NK-92 treated with Interleukin-12 subunit alpha and Interleukin-12 subunit beta, amount 100 ng/mL, for 24 hours (cell line): ENCODE data around the gene WDR46.

Experiments
- DNase-seq: peaks from one replicate; lab custom pipeline; 2025; lab: John Stamatoyannopoulos, UW

The WDR46 gene, protein sequence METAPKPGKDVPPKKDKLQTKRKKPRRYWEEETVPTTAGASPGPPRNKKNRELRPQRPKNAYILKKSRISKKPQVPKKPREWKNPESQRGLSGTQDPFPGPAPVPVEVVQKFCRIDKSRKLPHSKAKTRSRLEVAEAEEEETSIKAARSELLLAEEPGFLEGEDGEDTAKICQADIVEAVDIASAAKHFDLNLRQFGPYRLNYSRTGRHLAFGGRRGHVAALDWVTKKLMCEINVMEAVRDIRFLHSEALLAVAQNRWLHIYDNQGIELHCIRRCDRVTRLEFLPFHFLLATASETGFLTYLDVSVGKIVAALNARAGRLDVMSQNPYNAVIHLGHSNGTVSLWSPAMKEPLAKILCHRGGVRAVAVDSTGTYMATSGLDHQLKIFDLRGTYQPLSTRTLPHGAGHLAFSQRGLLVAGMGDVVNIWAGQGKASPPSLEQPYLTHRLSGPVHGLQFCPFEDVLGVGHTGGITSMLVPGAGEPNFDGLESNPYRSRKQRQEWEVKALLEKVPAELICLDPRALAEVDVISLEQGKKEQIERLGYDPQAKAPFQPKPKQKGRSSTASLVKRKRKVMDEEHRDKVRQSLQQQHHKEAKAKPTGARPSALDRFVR

DNA sequence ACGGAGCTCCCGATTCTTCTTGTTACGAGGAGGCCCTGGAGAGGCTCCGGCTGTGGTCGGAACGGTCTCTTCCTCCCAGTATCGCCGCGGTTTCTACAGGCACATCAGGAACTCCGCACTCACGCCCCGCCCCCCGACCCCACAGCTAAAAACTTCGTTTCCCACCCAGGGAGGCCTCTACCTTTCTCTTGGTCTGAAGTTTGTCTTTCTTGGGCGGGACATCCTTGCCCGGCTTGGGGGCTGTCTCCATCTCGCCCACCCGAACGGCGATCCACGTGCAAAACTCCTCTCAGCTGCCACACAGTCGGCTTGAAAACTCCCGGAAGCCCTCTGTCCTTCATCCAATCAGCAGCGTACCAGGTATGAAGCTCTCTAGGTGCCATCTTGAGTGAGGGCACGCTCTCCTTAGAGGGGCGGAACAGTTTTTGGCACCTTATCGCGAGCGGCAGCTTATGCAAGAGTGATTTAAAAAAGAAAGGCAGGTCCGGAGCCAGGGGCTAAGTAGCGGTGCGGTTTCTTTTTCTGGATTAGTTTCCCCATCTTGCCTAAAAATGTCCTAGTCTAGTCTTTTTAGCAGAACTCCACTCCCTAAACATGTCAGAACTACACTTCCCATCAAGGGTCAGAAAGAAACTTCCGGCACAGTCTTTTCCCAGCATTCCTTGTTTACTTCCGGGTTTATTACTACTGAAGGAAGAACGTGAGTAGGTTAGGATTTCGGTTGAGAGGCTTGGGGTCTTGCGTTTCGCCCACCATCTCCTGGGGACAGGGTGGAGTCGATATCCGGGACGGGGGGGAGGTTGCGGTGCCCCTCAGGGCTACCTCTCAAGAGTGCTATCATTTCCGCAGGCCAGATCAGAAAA lies at the start of gene WDR46, which contains the start of gene PFDN6:
Gene WDR46 (minus strand): TSS at position 319 of the 863 bp plus-strand sequence. CDS start 69 bp downstream, at position 250.
Gene PFDN6 (plus strand): TSS at position 681 of the 863 bp plus-strand sequence. CDS start 256 bp downstream, outside the sequence.
- peak; percentile 66 for DNase-seq

DNA sequence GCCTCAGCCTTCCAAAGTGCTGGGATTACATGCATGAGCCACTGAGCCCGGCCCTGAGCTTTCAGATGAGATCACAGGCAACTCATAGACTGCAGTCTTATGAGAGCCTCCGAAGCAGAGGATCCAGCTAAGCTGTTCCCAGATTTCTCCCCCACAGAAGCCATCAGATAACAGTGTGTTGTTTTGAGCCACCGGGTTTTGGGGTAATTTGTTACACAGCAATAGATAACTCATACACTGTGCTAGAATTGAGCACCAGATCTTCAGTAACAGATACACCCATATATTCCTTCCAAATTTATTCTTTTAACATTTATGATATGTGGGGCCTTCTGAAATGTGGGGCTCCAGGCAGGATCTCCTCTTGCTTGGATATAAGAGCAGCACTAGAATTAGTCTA lies 47.5 kb upstream of the WDR46 start:
- no peak for DNase-seq

DNA sequence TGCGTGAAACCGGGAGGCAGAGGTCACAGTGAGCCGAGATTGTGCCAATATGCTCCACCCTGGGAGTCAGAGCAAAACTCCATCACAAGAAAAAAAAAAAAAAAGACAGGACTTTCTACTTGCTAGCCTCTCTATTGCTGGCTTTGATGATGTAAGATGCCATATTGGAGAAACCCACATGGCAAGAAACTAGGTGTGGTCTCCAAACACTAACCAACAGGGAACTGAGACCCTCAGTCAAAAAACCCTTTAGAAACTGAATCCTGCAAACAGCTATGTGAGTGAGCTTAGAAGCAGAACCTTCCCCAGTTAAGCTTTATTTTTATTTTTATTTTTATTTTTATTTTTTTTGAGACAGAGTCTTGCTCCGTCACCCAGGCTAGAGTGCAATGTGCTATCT lies 46.9 kb upstream of the WDR46 start:
- DNase-seq = no peak

DNA sequence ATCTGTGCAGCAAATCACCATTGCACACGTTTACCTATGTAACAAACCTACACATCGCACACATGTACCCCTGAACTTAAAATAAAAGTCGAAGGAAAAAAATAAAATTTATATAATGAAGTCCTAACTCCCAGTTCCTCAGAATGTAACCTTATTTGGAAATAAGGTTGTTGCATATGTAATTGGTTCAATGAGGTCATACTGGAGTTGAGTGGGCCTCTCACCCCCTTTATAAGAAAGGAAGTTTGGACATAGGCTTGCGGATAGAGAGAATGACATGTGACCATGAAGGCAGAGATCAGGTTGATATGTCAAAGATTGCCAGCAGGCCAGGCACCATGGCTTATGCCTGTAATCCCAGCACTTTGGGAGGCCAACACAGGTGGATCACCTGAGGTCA lies 44.6 kb upstream of the WDR46 start:
- no peak for DNase-seq

DNA sequence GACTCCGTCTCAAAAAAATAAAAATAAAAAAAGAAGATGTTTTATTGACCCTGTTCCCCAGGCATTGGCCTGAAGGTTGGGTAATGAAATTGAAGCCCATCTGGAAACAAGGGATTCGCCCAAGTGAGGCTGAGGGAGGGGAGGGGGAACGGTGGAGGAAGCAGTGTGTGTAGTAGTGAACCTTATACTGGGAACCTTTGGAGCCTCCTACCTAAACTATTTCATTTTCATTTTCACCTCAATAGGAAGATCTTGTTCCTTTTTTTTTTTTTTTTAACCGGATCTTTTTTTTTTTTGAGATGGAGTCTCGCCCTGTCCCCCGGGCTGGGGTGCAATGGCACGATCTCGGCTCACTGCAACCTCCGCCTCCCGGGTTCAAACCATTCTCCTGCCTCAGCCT lies 41.7 kb upstream of the WDR46 start:
- no peak for DNase-seq

DNA sequence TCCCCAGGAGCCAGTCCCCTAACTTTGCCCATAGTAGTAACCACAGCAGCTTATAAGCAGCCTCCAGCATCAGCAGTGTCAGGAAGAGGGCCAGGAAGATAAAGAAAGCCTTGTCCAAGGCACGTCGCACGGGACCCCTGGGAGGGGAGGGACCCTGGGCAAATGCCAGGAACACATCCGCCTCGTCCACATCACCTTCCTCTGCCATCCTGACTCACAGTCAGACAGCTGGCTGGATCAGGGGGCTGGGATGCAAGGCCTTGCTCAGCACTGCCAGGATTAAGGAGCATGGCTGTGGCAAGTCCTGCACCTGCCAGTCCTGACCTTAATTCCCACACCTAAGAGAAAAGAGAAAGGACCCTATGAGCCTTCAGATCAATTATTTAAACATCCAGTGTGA lies 40.0 kb upstream of the WDR46 start:
- DNase-seq = no peak

DNA sequence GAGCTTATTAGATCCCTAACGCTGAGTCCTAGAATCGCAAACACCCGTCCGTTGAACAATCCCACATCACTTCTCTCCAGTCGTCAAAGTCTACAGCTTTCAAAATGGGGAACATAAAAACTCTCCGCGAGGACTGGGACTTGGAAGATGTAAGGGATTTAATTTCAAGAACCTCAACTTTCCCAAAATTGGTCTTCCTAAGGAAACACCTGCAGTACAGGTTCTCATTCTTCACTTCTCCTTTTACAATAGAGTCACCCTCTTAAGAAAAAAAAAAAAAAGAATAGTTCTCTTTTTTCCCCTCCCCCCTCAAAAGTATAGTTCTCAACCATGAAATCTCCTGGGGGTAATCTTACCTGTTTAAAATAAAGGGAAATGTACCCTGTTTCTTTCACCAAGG lies 35.1 kb upstream of the WDR46 start:
- DNase-seq = no peak

DNA sequence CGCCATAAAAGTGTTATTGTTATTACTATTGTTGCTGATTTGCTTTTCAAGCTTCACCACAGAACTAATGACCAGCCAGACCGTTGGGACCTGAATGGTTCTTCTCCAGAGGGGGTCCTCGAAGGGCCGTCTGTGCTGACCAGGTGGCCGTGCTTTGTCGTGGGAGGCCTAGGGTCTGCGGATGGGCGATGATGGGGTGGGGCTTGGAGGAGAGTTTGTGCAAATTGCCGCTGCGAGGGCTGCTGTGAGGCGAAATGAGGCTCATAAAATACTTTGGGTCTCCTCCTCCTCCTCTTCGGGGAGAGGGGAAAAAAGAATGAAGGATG lies 34.5 kb upstream of the WDR46 start:
- no peak for DNase-seq

DNA sequence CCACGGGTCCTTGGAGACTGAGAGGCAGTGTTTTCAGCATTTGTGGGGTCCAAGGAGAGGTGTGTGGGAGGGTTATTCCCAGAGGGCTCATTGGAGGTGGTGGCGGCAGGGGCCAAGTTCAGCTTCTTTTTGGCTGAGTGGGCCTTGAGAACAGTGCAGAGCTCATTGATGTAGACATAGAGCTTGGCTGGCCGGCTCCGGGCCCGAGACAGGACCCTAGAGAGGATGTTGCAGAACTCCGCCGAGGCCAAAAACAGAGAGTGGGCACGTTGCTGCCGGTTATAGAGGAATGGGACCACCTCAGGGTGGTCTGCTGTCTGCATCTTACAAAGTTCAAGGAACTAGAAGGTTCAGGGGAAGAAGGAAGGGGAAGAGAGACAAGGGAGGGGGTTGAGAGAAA lies 32.2 kb upstream of the WDR46 start:
- no peak for DNase-seq

DNA sequence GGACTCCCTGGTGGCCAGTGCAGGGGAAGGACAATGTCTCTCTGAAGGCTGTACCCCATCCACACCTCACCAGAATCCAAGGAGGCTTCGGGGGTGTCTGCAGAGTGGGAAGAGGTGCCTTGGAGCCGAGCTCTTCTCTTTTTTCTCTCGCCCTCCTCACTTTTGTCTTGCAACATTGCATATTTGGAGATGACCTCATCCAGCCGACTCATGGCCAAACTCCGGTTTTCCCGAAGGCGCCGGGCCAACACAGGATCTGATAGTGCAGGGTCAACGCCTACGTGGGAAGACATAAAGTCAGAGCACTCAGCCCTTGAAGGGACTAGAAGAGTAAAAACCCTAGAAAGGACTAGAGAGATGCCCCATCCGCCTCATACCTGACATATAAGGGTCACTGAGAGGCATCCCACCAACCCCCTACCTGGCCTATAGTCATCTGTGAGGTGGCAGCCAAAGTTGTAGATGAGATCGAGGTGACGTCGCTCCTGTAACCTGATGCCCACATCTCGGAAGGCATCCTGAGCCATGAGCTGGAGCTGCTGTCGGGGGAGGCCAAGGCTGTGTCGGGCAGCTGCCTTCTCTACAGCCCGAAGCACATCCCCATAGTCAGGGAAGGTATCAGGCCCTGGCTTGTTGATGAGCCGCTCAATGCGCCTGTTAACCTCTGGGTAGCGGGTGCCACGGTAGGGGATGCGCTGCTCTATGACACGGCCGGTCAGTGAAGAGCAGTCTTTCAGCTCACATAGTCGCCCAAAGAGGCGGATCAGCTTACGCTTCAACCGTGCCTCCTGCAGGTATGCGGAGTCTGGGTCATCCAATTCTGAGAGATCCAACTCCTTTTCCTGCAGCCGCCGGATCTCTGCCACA lies 31.5 kb upstream of the WDR46 start:
- DNase-seq = no peak

DNA sequence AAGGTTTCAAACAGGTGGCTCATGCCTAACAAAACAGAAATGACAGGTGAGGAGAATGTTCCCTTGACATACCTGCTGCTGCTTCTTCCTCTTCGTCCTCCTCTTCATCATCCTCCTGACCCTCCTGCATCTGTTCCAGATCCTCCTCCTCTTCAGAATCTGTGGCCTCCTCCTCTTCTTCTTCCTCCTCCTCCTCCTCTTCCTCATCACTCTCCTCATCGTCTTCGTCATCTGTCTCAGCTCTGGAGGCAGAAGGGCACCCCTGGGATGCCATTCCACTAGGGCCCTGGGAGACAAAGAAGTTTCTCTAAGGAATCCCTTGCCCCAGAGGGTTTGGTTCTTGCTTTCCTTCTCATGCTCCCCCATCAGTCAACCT lies 30.9 kb upstream of the WDR46 start:
- DNase-seq = no peak

DNA sequence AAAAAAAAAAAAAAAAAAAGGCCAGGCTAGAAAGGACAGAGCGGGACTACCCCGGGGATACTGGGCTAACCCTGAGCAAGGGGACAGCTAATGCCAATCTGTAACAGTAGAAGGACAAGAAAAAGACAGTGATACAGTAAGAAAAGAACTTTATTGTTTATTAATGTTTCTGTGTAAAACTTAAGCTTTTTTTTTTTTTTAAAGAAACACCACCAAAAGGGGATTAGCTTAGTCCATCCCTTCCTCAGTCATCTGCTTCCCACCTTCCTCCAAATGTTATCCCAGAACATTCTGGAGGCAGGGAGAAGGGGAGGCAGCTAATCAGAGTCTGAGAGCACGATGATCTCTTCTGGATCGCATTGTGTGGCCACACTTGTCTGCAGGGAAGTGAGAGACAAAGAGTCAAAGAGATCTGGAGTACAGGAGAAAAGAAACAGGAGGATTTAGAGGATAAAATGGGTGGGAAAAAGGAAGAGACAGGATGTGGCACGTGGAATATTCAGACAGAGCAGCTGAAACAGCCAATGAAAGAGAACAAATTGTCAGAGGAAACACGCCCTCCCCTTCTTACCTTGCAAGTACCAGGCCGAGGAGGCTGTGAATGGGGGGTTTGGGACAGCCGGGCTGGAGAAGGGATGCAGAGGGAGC lies 29.5 kb upstream of the WDR46 start:
- DNase-seq = no peak

DNA sequence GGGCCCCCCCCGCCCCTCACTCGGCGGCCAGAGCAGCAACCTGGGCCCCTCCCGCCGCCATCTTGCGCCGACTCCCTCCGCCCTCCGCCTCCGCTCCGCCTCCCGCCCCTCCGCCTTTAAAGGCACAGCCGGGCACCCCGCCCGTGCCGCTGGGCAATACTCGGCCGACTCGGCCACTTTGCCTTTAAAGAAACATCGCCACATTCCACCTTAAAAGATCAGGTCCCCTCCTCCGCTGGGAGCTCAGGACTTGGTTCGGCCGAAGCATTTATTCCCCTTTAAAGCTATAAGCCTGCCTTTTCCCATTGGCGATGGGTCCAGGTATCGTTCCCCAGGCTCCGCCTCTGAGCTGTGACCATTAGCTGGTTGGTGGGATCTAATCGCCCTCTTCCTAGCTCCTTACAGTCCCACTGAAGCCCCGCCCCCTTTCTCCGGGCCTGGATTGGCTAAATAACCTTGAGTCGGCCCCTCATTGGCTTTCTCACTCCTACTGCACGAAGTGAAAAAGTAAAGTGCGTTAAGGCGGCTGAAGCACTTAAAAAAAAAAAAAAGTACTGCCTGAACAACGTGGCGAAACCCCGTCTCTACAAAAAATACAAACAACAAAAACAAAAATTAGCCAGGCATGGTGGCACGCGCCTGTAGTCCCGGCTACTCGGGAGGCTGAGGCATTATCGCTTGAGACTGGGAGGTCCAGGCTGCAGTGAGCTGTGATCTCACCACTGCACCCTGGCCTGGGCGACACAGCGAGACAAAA lies 28.8 kb upstream of the WDR46 start, which contains the start of gene ZBTB22:
Gene ZBTB22 (minus strand): TSS at position 76 of the 757 bp plus-strand sequence. CDS start 828 bp downstream, outside the sequence.
- DNase-seq = peak; percentile 85

DNA sequence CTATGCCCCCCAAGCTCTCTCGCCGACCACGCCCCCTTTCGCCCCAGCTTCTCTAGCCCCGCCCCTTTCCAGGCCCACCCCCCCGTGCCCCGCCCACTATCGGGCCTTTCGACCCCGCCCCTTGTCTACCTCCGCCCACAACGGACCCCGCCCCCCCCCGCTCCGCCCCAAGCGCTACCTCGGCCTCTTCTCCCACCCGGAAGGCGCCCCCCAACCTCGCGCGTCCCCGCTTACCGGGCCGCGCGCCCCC lies 28.3 kb upstream of the WDR46 start:
- no peak for DNase-seq

DNA sequence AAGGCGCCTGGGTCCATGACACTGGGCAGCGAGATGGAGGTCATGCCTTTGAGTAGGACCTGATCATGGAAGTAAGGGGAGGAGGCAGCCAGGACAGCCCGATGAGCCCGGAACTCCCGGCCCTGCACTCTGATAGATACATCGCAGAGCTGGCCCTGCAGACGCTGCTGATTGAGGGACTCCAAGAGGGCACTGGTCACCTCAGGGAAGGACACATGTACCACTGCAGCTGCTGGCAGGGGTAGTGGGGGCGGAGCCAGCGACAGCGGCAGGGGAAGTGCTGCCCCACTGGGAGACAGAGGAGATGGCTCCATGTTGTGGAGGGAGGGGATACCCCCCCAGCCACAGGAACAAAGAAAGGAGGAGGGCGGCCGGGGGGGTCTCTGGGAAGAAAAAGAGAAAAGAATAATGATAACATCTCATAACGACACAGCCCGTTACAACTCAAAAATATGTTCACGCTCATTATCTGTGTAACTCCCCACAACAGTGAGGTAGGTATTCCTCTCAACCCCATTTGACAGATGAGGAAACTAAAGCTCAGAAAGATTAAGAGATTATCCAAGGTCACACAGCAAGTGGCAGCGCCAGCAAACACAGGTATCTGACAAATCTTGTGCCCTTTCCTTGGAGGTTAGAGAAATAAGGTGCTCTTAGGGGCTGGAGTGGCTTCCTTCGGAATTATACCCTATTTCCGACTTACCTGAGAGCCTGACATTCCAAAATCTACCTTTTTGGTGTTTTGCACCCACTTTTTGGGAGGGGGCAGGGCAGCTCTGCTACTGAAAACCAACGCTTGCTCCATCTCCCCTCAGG lies 27.8 kb upstream of the WDR46 start:
- DNase-seq = no peak

DNA sequence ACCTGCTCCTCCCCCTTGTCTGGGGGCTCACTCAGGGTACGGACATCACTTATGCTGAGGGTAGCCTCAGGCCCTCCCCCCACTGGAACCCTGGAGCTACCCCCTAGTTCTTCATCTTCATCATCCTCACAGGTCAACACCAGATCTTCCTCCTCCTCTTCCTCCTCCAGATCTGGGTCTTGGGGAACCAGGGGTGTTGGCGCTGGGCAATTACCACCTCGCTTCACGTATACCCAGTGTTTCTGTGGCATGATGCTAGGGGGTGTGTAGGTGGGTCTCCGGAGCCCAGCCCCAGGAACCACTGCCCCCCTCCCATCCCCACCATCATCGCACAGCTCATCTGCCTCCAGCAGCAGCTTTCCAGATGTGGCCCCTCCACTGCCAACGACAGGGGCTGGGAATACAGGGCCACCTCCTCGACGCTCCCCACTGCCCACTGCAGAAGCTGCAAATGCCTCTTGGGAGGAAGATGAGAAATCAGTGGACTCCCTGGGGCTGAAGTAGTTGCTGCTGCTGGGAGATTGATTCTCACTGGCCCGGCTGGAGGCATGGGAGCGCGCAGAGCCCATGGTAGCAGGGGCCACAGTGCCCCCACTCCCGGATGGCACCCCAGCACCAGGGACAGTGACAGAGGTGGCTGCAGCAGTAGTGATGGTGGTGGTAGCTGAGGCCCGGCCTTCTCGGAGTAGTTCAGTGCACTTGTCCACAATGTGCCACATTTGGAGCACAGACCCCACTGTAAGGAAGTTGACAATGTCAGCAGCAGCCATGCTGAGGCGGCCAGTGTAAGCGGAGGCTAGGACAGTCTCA lies 27.0 kb upstream of the WDR46 start:
- no peak for DNase-seq

DNA sequence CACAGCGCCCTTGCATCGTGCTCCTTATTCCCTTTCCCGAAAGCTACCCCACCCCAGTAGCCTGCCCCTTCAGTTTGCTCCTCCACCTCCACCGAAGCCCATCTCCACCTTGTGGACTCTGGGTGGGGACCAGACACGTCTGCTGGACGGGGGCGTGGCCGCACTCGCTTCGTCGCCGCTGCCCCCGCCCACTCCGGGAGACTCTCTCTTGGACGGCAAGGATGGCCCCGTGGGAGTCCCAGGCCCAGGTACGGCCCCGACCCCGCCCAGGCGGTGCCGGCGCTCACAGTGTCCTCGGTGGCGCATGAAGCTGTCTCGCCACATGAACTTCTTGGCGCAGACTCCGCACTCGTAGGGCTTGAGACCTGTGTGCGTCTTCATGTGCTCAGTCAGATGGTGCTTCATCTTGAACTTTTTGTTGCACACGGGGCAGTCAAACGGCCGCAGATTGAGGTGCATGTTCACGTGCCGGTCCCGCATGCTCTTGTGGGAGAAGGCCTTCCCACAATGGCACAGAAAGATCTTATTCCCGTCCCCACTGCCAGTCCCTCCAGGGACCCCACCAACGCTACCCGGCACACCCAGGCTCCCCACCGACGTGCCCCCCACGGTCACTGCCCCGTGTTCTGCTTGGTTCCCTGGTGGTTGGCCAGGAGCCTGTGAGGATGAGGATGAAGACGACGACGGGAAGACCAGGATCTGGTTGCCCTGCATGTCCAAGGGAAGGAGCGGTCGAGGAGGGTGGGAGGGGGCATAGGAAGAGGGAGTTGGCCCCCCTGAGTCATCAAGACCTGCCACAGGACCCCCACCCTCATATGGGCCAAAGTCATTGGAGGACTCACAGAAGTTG lies 26.1 kb upstream of the WDR46 start:
- no peak for DNase-seq

DNA sequence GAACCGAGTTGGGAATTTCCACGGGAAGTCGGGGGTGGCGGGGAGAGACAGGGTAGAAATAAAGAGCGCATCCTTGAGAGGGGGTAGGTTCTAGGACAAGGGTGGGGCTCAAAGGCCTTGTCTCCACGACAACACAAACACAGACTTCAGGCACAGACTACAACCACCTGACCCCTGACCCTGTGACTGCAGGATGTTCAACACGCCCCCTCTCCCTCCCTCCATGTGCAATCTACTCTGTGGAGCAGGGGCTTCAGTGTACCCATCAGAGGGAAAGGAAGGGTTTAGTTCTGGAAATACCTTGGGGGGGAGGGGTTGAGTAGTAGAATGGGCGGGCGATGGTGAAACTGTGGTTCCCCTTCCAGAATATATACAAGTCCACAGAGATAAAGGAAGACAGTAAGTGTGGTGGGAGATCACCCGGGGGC lies 25.5 kb upstream of the WDR46 start:
- DNase-seq = peak; percentile 37
